Measurements from ENCODE around the gene NOD1. TPM values are rescaled to one million over a fixed set of nuclear protein-coding genes. Genes with fewer than 3 reads are reported as not detected.

Gene NOD1
- total and polyA plus RNA-seq, 2 of the 8 experiments (the other 6 are each of a cell fraction or from before 2014, with no cell fraction given): 3.8 to 6.5 TPM

DNA sequence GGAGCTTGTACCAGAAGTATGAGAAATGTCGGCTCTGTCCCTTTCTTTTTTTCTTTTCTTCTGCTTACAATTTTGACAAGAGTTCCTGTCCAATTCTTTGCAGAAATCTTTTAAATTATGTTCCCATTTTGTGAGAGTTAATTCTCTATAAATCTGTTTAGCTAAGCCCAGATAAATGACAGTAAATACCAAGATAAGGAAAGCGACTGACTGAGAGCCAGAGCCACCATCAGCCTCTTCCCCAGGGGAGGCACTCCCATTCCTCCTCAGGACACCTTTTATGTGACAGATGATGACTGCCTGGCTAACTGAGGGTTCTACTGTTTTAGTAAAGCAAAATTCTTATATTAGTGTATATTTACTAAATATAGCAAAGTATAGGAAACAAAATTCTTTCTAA is 32.9 kb upstream of the NOD1 start:
- no peak overlapping the region for H3K27ac ChIP-seq (ENCODE audit: low read depth, low read length)
- H4K20me1 ChIP-seq (replicated peaks in 1 of 2; ENCODE audit: control insufficient read depth in 1 of 2, insufficient read depth in 2 of 2, low read length in 2 of 2): no peaks in the 10 kb centered on the region
- H3K18ac ChIP-seq (ENCODE audit: extremely low read depth, low read length): no peak overlapping the region
- H3K79me2 ChIP-seq (ENCODE audit: control insufficient read depth in 1 of 2, insufficient read depth in 2 of 2, low read length in 2 of 2): no peaks in the 10 kb centered on the region
- H3K56ac ChIP-seq (replicated peaks; ENCODE audit: insufficient read length, low read depth, low read length): no peak overlapping the region
- no peak overlapping the region for H3K4ac ChIP-seq (replicated peaks; ENCODE audit: insufficient read length, low read depth, low read length)
- no peaks in the 10 kb centered on the region for H3K9me3 ChIP-seq (ENCODE audit: insufficient read depth in 2 of 2, low read depth in 1 of 2, low read length in 1 of 2)
- H3K4me3 ChIP-seq (ENCODE audit: extremely low read depth in 1 of 4, insufficient read depth in 2 of 4, low read depth in 3 of 4, low read length in 4 of 4): no peak overlapping the region
- H2BK15ac ChIP-seq (ENCODE audit: low read length): no peak overlapping the region
- H3K79me1 ChIP-seq (ENCODE audit: low read depth, low read length): no peaks in the 10 kb centered on the region
- H3K4me1 ChIP-seq (replicated peaks in 1 of 4; ENCODE audit: control insufficient read depth in 3 of 4, insufficient read depth in 4 of 4, low read length in 3 of 4): no peaks in the 10 kb centered on the region
- H2BK12ac ChIP-seq (ENCODE audit: low read depth, low read length): no peak overlapping the region
- H2BK20ac ChIP-seq (ENCODE audit: low read length): no peak overlapping the region
- H4K5ac ChIP-seq (ENCODE audit: insufficient read length, low read depth, low read length): no peak overlapping the region
- no peak for TF ChIP-seq SIX5 (IDR thresholded peaks at IDR 0.05; ENCODE audit: low read depth, low read length)
- TF ChIP-seq RNF2 (IDR thresholded peaks at IDR 0.05; ENCODE audit: borderline replicate concordance, low read depth, low read length, missing control alignments, poor library complexity, severe bottlenecking): no peak
- TF ChIP-seq, protein P1, sequence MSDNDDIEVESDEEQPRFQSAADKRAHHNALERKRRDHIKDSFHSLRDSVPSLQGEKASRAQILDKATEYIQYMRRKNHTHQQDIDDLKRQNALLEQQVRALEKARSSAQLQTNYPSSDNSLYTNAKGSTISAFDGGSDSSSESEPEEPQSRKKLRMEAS (IDR thresholded peaks at IDR 0.05): no peak
- no peak for TF ChIP-seq PHF8 (conservative IDR thresholded peaks at IDR 0.05; ENCODE audit: low read depth, low read length)
- TF ChIP-seq FOSL1 (IDR thresholded peaks at IDR 0.05; ENCODE audit: insufficient read depth, low read depth, low read length): no peak
- no peak for TF ChIP-seq POLR2A (IDR thresholded peaks at IDR 0.05; ENCODE audit: control extremely low read depth in 1 of 2, low read depth in 2 of 2, low read length in 2 of 2)
- no peak for TF ChIP-seq ASH2L (IDR thresholded peaks at IDR 0.05; ENCODE audit: low read length)
- no peak for TF ChIP-seq EP300 (IDR thresholded peaks at IDR 0.05; ENCODE audit: borderline replicate concordance in 1 of 2, low read depth in 2 of 2, low read length in 2 of 2)
- no peak for TF ChIP-seq SUZ12 (IDR thresholded peaks at IDR 0.05; ENCODE audit: low read length)
- TF ChIP-seq KDM4A (IDR thresholded peaks at IDR 0.05; ENCODE audit: low read depth, low read length, severe bottlenecking): no peak
- no peak for TF ChIP-seq BRCA1 (IDR thresholded peaks at IDR 0.05; ENCODE audit: low read depth, low read length)
- H4K91ac ChIP-seq (replicated peaks; ENCODE audit: insufficient read length, low read length): no peak overlapping the region
- no peak overlapping the region for H3K9ac ChIP-seq (replicated peaks in 1 of 4; ENCODE audit: extremely low read depth in 1 of 4, low read depth in 3 of 4, low read length in 3 of 4)
- no peaks in the 10 kb centered on the region for H3K23me2 ChIP-seq (ENCODE audit: low read depth, low read length)
- WGBS, 2 experiments (ENCODE audit: extremely low coverage in 1 of 2, insufficient coverage in 1 of 2, insufficient read length in 1 of 2, insufficient replicate concordance in 2 of 2, low coverage in 1 of 2, low lambda C conversion rate in 2 of 2, missing lambda C conversion rate in 1 of 2): 84% methylated on average over 2 of the region's 2 CpGs; no CpG with 5 or more reads in 1 of the 2 experiments
- H3K27me3 ChIP-seq (replicated peaks in 1 of 4; ENCODE audit: control insufficient read depth in 3 of 4, extremely low read depth in 1 of 4, insufficient read depth in 3 of 4, low read length in 3 of 4): no peaks in the 10 kb centered on the region
- H3K14ac ChIP-seq (ENCODE audit: insufficient read length): no peak overlapping the region
- no peak overlapping the region for H3K23ac ChIP-seq (ENCODE audit: insufficient read length)
- DNase-seq (ENCODE audit: low read depth in 1 of 2, low spot score in 2 of 2) (no peak), FAIRE-seq (no peak)
- no peak overlapping the region for H2BK5ac ChIP-seq (ENCODE audit: low read depth, low read length)
- ChIA-PET CTCF (ENCODE audit: partially characterized antibody) (interaction anchor here (0.8 to 4.9 kb wide), 18 partner anchors 9 to 431 kb away, joined by 3 to 63 read pairs (median 6); no protein-coding TSS in a partner anchor), POLR2A (ENCODE audit: partially characterized antibody) (interaction anchor here (1.0 to 1.4 kb wide), 2 partner anchors 14 to 52 kb away, joined by 3 to 6 read pairs; no protein-coding TSS in a partner anchor)
- H4K8ac ChIP-seq (ENCODE audit: extremely low read depth, insufficient read depth, low read length): no peak overlapping the region
- no peaks in the 10 kb centered on the region for H3K36me3 ChIP-seq (ENCODE audit: control insufficient read depth in 2 of 4, insufficient read depth in 4 of 4, low read length in 3 of 4)
- no peak overlapping the region for H2AK5ac ChIP-seq (ENCODE audit: low read depth, low read length)
- no peak overlapping the region for H2BK120ac ChIP-seq (replicated peaks; ENCODE audit: low read depth, low read length)
- H2AFZ ChIP-seq (ENCODE audit: low read length): no peak overlapping the region
- H3K4me2 ChIP-seq (ENCODE audit: insufficient read depth in 1 of 2, low read depth in 2 of 2, low read length in 2 of 2): no peak overlapping the region

Data from H1 (cell line).